Astrocyte of the cerebellum (primary cell): ENCODE measurements around the gene GGNBP2.

ENCODE experiments used
- DNase-seq: peaks from one replicate; pipeline ENCODE4 v3.0.0-alpha.2; 2011; ENCODE audit warnings: low read depth
- H3K4me3 ChIP-seq: 2 replicates; pipeline ENCODE4 v1.5.1; 2011; ENCODE audit warnings: mild to moderate bottlenecking, low read depth, low read length, moderate library complexity
- CTCF ChIP-seq: IDR thresholded peaks from 2 replicates; pipeline ENCODE4 v1.5.1; 2012; ENCODE audit warnings: low read length, low read depth, moderate library complexity, mild to moderate bottlenecking; ENCODE audit errors: missing control alignments
- in situ Hi-C: cut with HindIII; loops from 2 replicates; pipeline ENCODE4 v1.10.0; 2017; ENCODE audit warnings: low sequenced_read_pairs

GGNBP2 gene

GRCh38 chr17:36500745-36501225, 43.9 kb upstream of the GGNBP2 start:
- DNase-seq = no peak
- TF ChIP-seq CTCF = no peak
- in situ Hi-C loops = no loop called here
- H3K4me3 ChIP-seq = no peak overlapping the region

- no peak overlapping the region for H3K4me3 ChIP-seq
- TF ChIP-seq CTCF = no peak
- in situ Hi-C loops = no loop called here
- DNase-seq = no peak
Observed at GRCh38 chr17:36501351-36501750, 43.4 kb upstream of the GGNBP2 start.

GRCh38 chr17:36501963-36502362, 42.8 kb upstream of the GGNBP2 start:
- in situ Hi-C loops = no loop called here
- no peak for TF ChIP-seq CTCF

GRCh38 chr17:36503456-36504155, 41.1 kb upstream of the GGNBP2 start:
- in situ Hi-C loops = no loop called here
- DNase-seq = no peak
- TF ChIP-seq CTCF = no peak
- H3K4me3 ChIP-seq = no peak overlapping the region

More at GRCh38 chr17:36501963-36502362, 42.8 kb upstream of the GGNBP2 start:
- H3K4me3 ChIP-seq = no peak overlapping the region
- no peak for DNase-seq

GRCh38 chr17:36504156-36504545, 40.6 kb upstream of the GGNBP2 start:
- in situ Hi-C loops = no loop called here
- no peak overlapping the region for H3K4me3 ChIP-seq
- TF ChIP-seq CTCF = no peak
- no peak for DNase-seq

- TF ChIP-seq CTCF = no peak
- in situ Hi-C loops = no loop called here
- H3K4me3 ChIP-seq = no peak overlapping the region
- no peak for DNase-seq
Observed at GRCh38 chr17:36505171-36505570, 39.5 kb upstream of the GGNBP2 start.
